Caki2 (cell line): ENCODE data around the gene BFSP2. TPM values are rescaled to one million over a fixed set of nuclear protein-coding genes. Genes with fewer than 3 reads are reported as not detected.
"Not testable (repeated sequence)": the region's sequence is repeated elsewhere in the genome, so short reads cannot be mapped to it uniquely, and the experiment has no call there.

Source experiments
- DNase-seq: peaks from one replicate; pipeline ENCODE4 v3.0.0-alpha.2; 2015; ENCODE audit warnings: low read depth
- in situ Hi-C: cut with HindIII; loops from 2 replicates; pipeline ENCODE4 v1.10.0; 2016; ENCODE audit warnings: low sequenced_read_pairs, low pct_unique_long_range_greater_than_20kb, mixed read lengths
- total RNA-seq: library from RNA; depleted of rRNA; stranded (reverse); fragments of >200 nt; shearing (Covaris generic); gene quantifications from 2 replicates; pipeline ENCODE4 v1.2.3, GENCODE V29; 2014; ENCODE audit warnings: low replicate concordance

BFSP2 gene
- total RNA-seq, 1 experiment from 2014 or later = not detected

GRCh38 chr3:133468251-133468721 lies 68.4 kb downstream of the BFSP2 start:
- in situ Hi-C loops = no loop called here
- DNase-seq = no peak

GRCh38 chr3:133469140-133469731 lies 69.4 kb downstream of the BFSP2 start:
- DNase-seq = no peak
- in situ Hi-C loops = no loop called here

DNA sequence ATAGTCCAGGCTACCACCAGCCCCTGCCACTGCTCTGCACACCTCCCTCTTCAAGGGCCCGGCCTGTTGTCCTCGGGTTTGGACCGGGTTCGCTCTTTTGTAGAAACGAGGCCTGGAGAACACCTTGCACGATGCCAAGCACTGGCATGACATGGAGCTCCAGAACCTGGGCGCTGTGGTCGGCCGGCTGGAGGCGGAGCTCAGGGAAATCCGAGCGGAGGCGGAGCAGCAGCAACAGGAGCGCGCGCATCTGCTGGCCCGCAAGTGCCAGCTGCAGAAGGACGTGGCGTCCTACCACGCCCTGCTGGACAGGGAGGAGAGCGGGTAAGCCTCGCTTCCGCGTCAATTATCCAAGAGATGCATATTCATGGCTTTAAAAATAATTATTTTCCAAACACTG lies 72.4 kb downstream of the BFSP2 start:
- DNase-seq = no peak
- in situ Hi-C loops = no loop called here

- in situ Hi-C loops = no loop called here
- DNase-seq = no peak
Measured at GRCh38 chr3:133472889-133473288, 73.0 kb downstream of the BFSP2 start.

DNA sequence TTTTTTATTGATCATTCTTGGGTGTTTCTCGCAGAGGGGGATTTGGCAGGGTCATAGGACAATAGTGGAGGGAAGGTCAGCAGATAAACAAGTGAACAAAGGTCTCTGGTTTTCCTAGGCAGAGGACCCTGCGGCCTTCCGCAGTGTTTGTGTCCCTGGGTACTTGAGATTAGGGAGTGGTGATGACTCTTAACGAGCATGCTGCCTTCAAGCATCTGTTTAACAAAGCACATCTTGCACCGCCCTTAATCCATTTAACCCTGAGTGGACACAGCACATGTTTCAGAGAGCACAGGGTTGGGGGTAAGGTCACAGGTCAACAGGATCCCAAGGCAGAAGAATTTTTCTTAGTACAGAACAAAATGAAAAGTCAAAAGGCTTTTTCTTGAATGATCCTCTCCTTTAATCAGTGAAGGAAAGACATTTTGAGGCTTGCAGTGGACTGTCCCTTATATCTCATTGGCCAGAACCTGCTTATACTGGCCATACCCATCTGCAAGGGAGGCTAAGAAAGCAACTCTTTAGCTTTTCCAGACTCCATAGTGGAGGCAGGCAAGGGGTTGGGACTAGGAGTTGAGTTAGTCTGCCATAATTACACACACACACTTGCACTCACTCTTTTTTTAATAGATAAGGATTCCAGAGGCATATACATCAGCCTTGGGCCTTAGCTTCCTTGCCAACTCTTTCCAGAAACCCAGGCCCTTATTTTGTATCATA lies 73.8 kb downstream of the BFSP2 start:
- in situ Hi-C loops, DNase-seq: not testable (repeated sequence)

GRCh38 chr3:133474251-133474801 lies 74.5 kb downstream of the BFSP2 start:
- DNase-seq = no peak
- in situ Hi-C loops = no loop called here

DNA sequence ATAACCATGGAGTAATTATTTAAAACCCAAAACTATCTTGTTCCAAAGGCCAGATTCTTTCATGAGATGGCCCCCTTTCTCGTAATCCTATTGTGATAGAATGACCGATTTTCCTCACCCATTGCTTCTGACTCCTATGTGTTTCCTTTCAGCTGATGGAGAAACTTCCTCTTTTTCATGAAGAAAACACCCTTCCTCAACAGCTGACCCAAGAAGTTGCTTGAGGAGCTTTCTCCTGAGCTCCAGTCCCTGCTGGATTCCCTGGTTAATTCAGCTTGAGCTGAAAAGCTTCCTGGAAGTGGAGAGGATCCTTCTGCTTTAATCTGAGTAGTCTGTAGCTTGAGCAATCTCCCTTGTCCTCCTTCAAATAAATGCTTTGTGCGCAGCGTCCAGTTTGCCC lies 75.0 kb downstream of the BFSP2 start:
- no peak for DNase-seq
- in situ Hi-C loops = no loop called here

DNA sequence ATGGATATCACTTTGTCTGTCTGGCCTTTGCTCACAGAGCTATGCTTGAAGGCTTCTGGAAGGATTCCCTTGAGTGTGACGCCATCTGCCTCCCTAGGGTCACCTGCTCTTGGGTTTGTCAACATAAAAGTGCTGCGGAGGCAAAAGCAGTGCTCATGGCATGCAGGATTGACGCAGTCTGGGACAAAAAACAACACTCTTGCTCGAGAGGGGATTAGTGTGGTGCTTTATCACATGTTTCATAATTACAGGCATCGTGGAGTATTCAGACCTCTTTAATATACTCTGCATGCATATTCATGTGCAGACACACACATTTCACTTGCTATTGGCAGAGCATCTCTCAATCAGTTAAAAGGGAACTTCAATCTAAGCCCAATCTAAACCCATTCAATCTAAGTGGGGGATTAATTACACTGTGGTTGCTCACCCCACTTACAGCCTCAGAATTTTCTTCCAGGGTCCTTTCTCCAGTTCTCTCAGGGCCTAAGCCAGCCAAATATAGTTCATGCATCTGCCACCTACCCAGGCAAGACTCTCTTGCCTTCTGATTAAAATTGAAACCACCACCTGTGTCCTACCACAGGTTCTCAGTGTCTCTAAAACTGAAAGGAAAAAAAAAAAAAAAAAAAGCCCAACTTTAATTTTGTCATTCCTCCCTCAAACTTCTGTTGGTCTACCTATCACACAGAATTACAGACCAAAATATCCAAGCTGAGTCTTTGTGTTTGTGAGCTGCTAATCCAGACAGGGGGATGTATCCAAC lies 75.6 kb downstream of the BFSP2 start:
- in situ Hi-C loops = no loop called here
- no peak for DNase-seq

DNA sequence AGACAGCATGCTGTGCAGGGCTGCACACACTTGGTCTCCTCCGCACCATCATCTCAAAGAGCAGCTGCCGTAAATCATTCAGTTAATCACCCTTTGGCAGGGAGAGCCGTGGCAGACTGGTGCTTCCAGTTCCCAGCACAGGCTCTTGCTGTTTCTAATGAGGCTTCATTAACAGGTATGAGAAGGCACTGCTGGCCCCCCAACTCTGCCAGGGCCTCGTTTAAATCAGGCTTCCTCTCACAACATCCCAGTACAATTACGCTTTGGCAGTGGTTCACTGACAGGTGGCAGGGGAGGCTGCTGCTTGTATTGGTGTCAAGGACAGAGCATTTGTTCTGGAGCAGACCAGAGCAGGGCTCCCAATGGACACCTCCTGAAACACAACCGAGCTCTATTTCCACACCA lies 77.1 kb downstream of the BFSP2 start:
- no peak for DNase-seq
- in situ Hi-C loops = no loop called here

DNA sequence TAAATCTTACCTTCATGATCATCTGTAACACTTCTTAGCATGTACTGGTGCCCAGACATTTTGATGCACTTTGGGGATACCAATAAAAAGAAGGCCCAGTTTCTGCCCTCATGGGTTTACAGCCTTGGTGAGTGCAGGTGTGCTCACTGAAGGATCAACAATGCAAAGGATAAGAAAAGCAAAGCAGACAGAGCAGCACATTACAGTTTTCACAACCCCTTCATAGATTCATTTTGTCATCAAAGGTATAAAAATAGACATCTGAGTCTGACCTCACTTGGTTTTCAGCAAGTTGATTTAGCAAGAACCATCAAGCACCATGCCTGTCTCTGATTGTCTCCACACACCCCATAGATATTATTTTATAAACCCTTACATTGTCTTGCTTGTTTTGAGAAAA lies 77.6 kb downstream of the BFSP2 start:
- in situ Hi-C loops = no loop called here

GRCh38 chr3:133478624-133479023 lies 78.8 kb downstream of the BFSP2 start:
- DNase-seq = no peak
- in situ Hi-C loops = no loop called here

More for the DNA sequence above, 77.6 kb downstream of the BFSP2 start:
- no peak for DNase-seq

DNA sequence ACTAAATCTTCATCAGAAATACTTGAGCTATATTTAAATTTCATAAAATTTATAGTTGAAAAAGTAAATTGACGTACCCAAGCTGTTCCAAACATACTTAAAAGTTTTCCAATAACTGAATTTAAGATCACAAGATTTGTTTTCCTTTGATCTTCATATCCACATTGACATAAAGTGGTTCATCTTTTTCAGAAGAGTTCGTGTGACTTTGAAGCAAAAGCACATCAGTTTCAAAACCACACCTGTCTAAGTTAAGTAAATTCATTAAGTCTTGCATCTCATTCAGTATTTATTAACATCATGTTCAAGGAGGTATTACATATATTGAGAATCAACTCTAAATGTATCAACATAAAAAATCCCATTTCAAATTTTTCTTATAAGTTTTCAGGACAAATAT lies 79.5 kb downstream of the BFSP2 start:
- DNase-seq = no peak
- in situ Hi-C loops = no loop called here

GRCh38 chr3:133479895-133480669 lies 80.2 kb downstream of the BFSP2 start:
- in situ Hi-C loops = no loop called here
- DNase-seq = peak; percentile 51

- in situ Hi-C loops, DNase-seq: not testable (repeated sequence)
Measured at GRCh38 chr3:133482474-133482873, 82.6 kb downstream of the BFSP2 start.

- DNase-seq = no peak
- in situ Hi-C loops = no loop called here
Measured at GRCh38 chr3:133486658-133487057, 86.8 kb downstream of the BFSP2 start.

DNA sequence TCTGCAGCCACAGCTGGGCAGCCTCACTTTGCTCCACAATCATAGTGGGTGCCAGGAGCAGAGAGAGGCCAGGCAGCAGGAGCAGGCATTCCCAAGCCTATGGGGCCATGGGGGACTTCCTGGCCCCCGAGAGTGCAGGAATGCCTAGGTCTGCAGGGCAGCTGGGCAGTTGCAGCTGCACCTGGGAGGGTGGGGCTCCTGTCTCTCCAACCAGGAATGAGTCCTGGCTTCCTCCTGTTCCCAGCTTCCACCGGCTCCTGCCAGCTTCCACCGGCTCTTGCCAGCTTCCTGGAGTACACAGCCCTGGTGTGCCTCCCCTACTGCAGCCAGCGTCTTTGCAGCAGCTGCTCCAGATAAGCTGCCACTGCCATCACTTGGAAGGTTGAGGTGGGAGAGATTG lies 87.3 kb downstream of the BFSP2 start:
- in situ Hi-C loops = no loop called here
- no peak for DNase-seq

DNA sequence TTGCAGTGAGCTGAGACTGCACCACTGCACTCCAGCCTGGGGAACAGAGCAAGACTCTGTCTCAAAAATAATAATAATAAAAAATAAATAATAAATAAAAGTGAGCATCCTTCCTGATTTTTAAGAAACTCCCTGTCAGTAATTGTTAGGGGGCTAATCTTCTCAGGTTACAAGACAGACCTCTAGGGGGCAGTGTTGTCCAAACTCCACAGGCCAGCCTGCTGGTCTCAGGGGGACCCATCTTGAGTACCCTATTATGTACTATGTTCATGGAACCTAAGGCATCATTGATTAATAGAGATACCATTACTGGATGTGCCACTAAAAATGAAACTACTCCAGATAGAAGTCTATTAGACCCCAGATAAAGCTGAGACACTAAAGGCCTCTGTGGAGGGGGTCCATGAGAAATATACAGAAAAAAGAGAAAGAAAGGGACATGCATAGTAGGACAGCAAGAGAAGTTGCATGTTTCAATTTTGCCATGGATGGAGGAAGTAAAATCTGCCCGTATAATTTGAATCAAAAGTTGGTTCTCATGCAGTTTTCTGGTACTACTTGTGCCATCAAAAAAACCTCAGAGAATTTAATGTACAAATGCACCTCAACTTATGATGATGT lies 88.2 kb downstream of the BFSP2 start:
- in situ Hi-C loops = no loop called here
- no peak for DNase-seq
